HG02981 (cell line): Measurements from ENCODE around the gene TBCCD1.

ENCODE experiments used
- ATAC-seq: cut with Tn5 transposase; IDR thresholded peaks from one replicate; pipeline ENCODE4 v1.9.1; 2021; ENCODE audit warnings: mild to moderate bottlenecking, moderate library complexity; ENCODE audit not compliant: unreplicated experiment

The TBCCD1 gene, protein sequence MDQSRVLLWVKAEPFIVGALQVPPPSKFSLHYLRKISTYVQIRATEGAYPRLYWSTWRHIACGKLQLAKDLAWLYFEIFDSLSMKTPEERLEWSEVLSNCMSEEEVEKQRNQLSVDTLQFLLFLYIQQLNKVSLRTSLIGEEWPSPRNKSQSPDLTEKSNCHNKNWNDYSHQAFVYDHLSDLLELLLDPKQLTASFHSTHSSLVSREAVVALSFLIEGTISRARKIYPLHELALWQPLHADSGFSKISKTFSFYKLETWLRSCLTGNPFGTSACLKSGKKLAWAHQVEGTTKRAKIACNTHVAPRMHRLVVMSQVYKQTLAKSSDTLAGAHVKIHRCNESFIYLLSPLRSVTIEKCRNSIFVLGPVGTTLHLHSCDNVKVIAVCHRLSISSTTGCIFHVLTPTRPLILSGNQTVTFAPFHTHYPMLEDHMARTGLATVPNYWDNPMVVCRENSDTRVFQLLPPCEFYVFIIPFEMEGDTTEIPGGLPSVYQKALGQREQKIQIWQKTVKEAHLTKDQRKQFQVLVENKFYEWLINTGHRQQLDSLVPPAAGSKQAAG

GRCh38 chr3:186567072-186567921 is at the start of gene TBCCD1:
Gene TBCCD1 (minus strand): TSS chr3:186567339. CDS start chr3:186564329, 3,010 bp downstream.
- peak; percentile 38 for ATAC-seq

DNA sequence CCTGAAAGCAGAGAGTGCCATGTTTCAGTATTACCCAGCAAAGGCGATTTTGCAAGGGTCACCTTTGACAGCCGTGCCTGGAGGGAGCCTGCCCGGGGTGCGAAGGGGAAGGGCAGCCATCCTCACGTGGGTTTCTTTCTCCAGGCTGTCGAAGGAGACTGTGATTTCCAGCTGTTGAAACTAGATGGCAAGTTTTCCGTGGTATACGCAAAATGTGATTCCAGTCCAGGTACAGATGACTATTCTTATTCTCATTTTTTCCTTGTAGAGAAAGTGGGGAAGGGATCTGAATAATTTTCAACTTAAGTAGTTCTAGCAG is 49.1 kb upstream of the TBCCD1 start:
- ATAC-seq, result no peak

GRCh38 chr3:186614597-186615483 is 47.7 kb upstream of the TBCCD1 start:
- ATAC-seq, result no peak

- no peak for ATAC-seq
These were observed 47.1 kb upstream of the TBCCD1 start for GRCh38 chr3:186614266-186614596.

GRCh38 chr3:186613637-186614265 is 46.6 kb upstream of the TBCCD1 start:
- ATAC-seq, result no peak

GRCh38 chr3:186612721-186613636 is 45.8 kb upstream of the TBCCD1 start, which contains the start of gene AHSG:
Gene AHSG (plus strand): TSS chr3:186613060. CDS start chr3:186613142, 82 bp downstream.
- ATAC-seq, result no peak

GRCh38 chr3:186612065-186612464 is 44.9 kb upstream of the TBCCD1 start:
- ATAC-seq, result no peak

DNA sequence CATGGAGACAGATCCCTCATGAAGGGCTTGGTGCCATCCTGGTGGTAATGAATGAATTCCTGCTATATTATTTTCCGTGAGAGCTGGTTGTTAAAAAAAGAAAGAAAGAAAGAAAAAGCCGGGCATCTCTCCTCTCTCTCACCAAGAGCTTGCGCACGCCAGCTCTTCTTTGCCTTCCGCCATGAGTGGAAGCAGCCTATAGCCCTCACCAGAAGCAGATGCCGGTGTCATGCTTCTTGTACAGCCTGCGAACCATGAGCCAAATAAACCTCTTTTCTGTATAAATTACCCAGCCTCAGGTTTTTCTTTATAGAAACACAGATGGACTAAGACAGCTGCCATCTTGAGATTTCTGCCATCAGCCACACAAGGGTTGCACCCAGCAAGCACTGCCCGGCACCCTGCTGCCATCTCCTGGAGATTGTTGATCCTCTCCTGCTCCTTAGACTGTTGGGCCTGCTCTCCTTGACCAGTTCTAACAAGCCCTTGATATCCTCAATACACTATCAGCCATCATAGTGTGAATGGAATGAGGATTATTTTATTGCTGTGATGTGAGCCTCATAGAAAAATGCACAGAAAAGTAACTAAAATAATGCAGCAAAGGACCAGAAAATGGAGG is 42.2 kb upstream of the TBCCD1 start:
- no peak for ATAC-seq

GRCh38 chr3:186608624-186609215 is 41.6 kb upstream of the TBCCD1 start:
- ATAC-seq, result no peak

- no peak for ATAC-seq
These were observed 38.7 kb upstream of the TBCCD1 start for GRCh38 chr3:186605561-186606545.

DNA sequence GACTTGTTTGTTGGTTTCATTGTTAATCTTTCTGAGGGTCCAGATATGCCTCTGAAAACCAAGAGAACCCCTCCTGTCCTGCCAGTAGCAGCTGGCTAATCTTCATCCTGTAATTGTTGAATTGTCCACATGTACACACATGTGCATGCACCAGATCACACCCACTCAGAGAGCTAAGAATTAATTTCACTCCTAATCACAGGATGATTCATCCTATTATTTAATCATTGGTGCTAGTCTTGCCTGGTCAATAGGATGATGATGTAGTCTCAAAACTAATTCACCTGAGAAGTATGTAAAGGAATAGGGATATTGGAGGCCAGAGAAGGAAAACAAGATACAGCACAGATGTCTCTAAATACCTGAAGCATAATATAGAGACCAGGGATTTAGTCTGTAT is 37.9 kb upstream of the TBCCD1 start:
- no peak for ATAC-seq

- no peak for ATAC-seq
These were observed 36.0 kb upstream of the TBCCD1 start for GRCh38 chr3:186603159-186603558.

DNA sequence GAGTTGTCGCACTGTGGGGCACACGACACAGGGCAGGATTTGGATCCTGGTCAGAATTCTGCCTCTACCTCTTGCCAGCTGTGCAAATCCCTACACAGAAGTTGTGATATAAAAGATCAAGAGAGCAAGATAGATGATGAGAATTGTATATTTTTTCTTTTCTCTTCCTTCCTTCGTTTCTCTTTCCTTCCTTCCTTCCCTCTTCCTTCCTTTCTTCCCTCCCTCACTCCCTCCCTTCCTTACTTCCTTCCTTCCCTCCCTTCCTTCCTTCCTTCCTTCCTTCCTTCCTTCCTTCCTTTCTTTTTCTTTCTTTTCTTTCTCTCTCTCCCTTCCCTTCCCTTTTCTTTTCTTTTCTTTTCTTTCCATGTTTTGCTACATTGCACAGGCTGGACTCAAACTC is 33.8 kb upstream of the TBCCD1 start:
- no peak for ATAC-seq

- ATAC-seq, result no peak
These were observed 32.6 kb upstream of the TBCCD1 start for GRCh38 chr3:186599785-186600166.

DNA sequence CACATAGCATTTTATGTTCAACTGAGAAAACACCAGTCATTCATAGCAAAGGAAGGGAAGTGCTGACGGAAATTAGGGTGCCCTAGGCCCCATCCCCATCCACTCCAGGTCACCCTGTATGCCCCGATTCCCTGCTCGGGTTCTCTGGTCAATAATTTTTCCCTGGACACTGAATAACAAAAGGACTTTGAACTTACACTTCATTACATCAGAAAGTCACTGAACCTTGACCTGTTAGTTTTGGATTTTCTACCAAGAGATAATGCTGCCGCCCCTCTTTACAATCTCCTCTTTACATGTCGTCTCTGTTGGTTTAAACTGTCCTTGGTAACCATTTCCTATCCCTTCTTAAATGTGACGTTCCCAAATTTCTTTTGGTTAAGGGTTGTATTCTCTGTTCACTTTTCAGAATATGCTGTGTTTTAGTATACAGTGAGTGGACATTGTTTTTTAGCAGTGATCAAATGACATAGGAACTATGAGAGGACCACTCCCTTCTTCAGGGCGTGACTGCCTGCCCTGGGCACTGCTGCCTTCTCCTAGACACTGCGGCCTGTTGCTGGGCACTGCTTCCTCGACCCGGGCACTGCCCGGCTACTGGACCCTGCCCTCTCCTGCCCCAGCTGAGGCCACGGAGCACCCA is 32.1 kb upstream of the TBCCD1 start:
- ATAC-seq, result no peak

DNA sequence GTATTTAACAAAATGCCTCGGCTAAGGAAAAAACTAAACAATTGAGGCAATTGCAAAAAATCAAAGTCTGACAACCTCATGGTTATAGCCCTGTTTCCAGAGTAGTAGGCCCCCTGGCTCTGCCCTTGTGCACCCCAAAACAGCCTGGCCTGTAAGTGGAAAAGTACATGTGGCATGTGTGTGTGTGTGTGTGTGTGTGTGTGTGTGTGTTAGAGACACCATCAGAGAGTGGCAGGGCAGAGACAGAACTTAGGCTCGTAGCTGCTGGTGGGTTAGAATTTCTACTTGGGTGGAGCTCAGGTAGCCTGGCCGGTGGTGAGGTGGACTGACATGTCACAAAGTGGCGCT is 31.6 kb upstream of the TBCCD1 start:
- ATAC-seq, result no peak
